ENCODE results near the gene PYROXD2. TPM values are rescaled to one million over a fixed set of nuclear protein-coding genes. Genes with fewer than 3 reads are reported as not detected.
A peak's percentile ranks its signal among the peaks of the same experiment; 100 is the strongest.

PYROXD2 gene
- total and polyA plus RNA-seq, 2 of the 13 experiments (the other 11 are each of a cell fraction or from before 2014, with no cell fraction given): 2.0 to 6.2 TPM

DNA sequence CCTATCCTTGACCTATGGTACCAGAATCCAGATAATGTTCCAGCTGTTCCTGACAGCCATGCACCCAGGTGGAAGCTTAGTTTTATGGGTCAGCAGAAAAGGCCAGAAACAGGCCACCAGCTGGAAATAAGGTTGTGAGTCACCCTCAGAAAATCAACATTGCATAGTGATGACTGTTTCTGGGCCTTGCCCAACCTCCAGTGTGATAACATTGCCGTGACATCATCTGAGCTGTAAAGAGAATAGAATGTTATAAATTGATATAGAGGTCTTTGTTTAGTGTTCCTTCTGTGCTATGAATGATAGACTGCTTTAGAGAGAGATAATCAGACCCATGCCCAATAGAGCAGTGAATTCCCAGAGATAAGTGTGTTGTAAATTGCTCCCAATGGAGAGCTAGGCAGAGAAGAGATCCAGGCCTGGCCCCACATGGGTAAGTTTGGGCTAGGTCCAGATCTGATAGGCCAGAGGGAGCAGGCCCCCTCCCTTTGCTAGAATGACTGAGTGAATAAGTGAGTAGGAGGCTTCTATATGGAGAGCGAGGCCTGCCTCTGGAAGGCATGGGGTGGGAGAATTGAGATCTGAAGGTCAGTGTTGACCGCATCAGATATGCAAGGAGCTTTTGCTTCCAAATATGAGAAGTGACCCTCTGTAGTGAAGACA, 46.0 kb upstream of the PYROXD2 start (continued):
- TF ChIP-seq, protein P1, sequence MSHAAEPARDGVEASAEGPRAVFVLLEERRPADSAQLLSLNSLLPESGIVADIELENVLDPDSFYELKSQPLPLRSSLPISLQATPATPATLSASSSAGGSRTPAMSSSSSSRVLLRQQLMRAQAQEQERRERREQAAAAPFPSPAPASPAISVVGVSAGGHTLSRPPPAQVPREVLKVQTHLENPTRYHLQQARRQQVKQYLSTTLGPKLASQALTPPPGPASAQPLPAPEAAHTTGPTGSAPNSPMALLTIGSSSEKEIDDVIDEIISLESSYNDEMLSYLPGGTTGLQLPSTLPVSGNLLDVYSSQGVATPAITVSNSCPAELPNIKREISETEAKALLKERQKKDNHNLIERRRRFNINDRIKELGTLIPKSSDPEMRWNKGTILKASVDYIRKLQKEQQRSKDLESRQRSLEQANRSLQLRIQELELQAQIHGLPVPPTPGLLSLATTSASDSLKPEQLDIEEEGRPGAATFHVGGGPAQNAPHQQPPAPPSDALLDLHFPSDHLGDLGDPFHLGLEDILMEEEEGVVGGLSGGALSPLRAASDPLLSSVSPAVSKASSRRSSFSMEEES (CRISPR knock-in tag; IDR thresholded peaks at IDR 0.05): no peak
- TF ChIP-seq, protein P2, sequence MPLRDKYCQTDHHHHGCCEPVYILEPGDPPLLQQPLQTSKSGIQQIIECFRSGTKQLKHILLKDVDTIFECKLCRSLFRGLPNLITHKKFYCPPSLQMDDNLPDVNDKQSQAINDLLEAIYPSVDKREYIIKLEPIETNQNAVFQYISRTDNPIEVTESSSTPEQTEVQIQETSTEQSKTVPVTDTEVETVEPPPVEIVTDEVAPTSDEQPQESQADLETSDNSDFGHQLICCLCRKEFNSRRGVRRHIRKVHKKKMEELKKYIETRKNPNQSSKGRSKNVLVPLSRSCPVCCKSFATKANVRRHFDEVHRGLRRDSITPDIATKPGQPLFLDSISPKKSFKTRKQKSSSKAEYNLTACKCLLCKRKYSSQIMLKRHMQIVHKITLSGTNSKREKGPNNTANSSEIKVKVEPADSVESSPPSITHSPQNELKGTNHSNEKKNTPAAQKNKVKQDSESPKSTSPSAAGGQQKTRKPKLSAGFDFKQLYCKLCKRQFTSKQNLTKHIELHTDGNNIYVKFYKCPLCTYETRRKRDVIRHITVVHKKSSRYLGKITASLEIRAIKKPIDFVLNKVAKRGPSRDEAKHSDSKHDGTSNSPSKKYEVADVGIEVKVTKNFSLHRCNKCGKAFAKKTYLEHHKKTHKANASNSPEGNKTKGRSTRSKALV (CRISPR knock-in tag; IDR thresholded peaks at IDR 0.05): no peak
- TF ChIP-seq, protein P3, sequence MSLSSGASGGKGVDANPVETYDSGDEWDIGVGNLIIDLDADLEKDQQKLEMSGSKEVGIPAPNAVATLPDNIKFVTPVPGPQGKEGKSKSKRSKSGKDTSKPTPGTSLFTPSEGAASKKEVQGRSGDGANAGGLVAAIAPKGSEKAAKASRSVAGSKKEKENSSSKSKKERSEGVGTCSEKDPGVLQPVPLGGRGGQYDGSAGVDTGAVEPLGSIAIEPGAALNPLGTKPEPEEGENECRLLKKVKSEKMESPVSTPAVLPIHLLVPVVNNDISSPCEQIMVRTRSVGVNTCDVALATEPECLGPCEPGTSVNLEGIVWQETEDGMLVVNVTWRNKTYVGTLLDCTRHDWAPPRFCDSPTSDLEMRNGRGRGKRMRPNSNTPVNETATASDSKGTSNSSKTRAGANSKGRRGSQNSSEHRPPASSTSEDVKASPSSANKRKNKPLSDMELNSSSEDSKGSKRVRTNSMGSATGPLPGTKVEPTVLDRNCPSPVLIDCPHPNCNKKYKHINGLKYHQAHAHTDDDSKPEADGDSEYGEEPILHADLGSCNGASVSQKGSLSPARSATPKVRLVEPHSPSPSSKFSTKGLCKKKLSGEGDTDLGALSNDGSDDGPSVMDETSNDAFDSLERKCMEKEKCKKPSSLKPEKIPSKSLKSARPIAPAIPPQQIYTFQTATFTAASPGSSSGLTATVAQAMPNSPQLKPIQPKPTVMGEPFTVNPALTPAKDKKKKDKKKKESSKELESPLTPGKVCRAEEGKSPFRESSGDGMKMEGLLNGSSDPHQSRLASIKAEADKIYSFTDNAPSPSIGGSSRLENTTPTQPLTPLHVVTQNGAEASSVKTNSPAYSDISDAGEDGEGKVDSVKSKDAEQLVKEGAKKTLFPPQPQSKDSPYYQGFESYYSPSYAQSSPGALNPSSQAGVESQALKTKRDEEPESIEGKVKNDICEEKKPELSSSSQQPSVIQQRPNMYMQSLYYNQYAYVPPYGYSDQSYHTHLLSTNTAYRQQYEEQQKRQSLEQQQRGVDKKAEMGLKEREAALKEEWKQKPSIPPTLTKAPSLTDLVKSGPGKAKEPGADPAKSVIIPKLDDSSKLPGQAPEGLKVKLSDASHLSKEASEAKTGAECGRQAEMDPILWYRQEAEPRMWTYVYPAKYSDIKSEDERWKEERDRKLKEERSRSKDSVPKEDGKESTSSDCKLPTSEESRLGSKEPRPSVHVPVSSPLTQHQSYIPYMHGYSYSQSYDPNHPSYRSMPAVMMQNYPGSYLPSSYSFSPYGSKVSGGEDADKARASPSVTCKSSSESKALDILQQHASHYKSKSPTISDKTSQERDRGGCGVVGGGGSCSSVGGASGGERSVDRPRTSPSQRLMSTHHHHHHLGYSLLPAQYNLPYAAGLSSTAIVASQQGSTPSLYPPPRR (CRISPR knock-in tag; IDR thresholded peaks at IDR 0.05; ENCODE audit: borderline replicate concordance): 0 out of 2 replicates have a peak, but pooled peaks have one; percentile 12
- TF ChIP-seq, protein P4, sequence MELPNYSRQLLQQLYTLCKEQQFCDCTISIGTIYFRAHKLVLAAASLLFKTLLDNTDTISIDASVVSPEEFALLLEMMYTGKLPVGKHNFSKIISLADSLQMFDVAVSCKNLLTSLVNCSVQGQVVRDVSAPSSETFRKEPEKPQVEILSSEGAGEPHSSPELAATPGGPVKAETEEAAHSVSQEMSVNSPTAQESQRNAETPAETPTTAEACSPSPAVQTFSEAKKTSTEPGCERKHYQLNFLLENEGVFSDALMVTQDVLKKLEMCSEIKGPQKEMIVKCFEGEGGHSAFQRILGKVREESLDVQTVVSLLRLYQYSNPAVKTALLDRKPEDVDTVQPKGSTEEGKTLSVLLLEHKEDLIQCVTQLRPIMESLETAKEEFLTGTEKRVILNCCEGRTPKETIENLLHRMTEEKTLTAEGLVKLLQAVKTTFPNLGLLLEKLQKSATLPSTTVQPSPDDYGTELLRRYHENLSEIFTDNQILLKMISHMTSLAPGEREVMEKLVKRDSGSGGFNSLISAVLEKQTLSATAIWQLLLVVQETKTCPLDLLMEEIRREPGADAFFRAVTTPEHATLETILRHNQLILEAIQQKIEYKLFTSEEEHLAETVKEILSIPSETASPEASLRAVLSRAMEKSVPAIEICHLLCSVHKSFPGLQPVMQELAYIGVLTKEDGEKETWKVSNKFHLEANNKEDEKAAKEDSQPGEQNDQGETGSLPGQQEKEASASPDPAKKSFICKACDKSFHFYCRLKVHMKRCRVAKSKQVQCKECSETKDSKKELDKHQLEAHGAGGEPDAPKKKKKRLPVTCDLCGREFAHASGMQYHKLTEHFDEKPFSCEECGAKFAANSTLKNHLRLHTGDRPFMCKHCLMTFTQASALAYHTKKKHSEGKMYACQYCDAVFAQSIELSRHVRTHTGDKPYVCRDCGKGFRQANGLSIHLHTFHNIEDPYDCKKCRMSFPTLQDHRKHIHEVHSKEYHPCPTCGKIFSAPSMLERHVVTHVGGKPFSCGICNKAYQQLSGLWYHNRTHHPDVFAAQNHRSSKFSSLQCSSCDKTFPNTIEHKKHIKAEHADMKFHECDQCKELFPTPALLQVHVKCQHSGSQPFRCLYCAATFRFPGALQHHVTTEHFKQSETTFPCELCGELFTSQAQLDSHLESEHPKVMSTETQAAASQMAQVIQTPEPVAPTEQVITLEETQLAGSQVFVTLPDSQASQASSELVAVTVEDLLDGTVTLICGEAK (IDR thresholded peaks at IDR 0.05): no peak
- TF ChIP-seq, protein P4 (CRISPR knock-in tag; IDR thresholded peaks at IDR 0.05): no peak; the same call in 1 of the 2 replicates
- peak; percentile 34; the same call in 1 of the 2 replicates for TF ChIP-seq ZNF607 (CRISPR knock-in tag; IDR thresholded peaks at IDR 0.05; ENCODE audit: borderline replicate concordance)
